Measurements from ENCODE around the gene PROP1.

- no peak for TF ChIP-seq CTCF (IDR thresholded peaks at IDR 0.05 in 8 of 11, conservative IDR thresholded peaks at IDR 0.05 in 3 of 11)
- TF ChIP-seq POLR2AphosphoS5 (IDR thresholded peaks at IDR 0.05) = no peak
Measured at GRCh38 chr5:177980743-177981151, 15.3 kb downstream of the PROP1 start.
